Measurements from ENCODE around the gene AUTS2. TPM values are rescaled to one million over a fixed set of nuclear protein-coding genes. Genes with fewer than 3 reads are reported as not detected.

The AUTS2 gene
- total RNA-seq, 3 donors from 2014 or later = 31.5 to 94.3 (median 81.3) TPM

GRCh38 chr7:70568674-70569334 is 970.5 kb downstream of the AUTS2 start:
- Histone ChIP-seq H3K4me3 (no peak overlapping the region), H3K27me3 (no peaks in the 10 kb centered on the region), H3K36me3 (no peaks in the 10 kb centered on the region), H3K4me1 (no peaks in the 10 kb centered on the region), H3K27ac (no peak overlapping the region), H3K9me3 (no peaks in the 10 kb centered on the region)
- intact Hi-C loops (cut with DNase I; ENCODE audit: low total_unique reads) = no loop called here
- no peak for DNase-seq (ENCODE audit: low spot score in 2 of 2)
- TF ChIP-seq CTCF (IDR thresholded peaks at IDR 0.05) (no peak), POLR2AphosphoS5 (IDR thresholded peaks at IDR 0.05) (no peak), POLR2A (IDR thresholded peaks at IDR 0.05) (no peak)

- DNase-seq (ENCODE audit: low spot score in 2 of 2) = no peak
- Histone ChIP-seq H3K36me3 (no peaks in the 10 kb centered on the region), H3K4me3 (no peak overlapping the region), H3K27ac (no peak overlapping the region), H3K9me3 (no peaks in the 10 kb centered on the region), H3K27me3 (no peaks in the 10 kb centered on the region), H3K4me1 (no peaks in the 10 kb centered on the region)
- intact Hi-C loops (cut with DNase I; ENCODE audit: low total_unique reads) = no loop called here
- TF ChIP-seq POLR2A (IDR thresholded peaks at IDR 0.05) = no peak
- no peak for TF ChIP-seq CTCF (IDR thresholded peaks at IDR 0.05)
- TF ChIP-seq POLR2AphosphoS5 (IDR thresholded peaks at IDR 0.05) = no peak
These were observed 971.1 kb downstream of the AUTS2 start for GRCh38 chr7:70569335-70569819.

GRCh38 chr7:70570029-70570428 is 971.8 kb downstream of the AUTS2 start:
- DNase-seq (ENCODE audit: low spot score in 2 of 2) = no peak
- no peaks in the 10 kb centered on the region for H3K9me3 ChIP-seq
- no peak overlapping the region for H3K4me3 ChIP-seq

GRCh38 chr7:70570961-70571360 is 972.7 kb downstream of the AUTS2 start:
- Histone ChIP-seq H3K27ac (no peak overlapping the region), H3K4me3 (no peak overlapping the region), H3K27me3 (no peaks in the 10 kb centered on the region), H3K4me1 (no peaks in the 10 kb centered on the region), H3K36me3 (no peaks in the 10 kb centered on the region), H3K9me3 (no peaks in the 10 kb centered on the region)
- no peak for DNase-seq (ENCODE audit: low spot score in 2 of 2)
- intact Hi-C loops (cut with DNase I; ENCODE audit: low total_unique reads) = loop anchor here (10.0 kb wide), 1 partner anchor 654 kb away; no protein-coding TSS in a partner anchor
- TF ChIP-seq CTCF (IDR thresholded peaks at IDR 0.05) (no peak), POLR2A (IDR thresholded peaks at IDR 0.05) (no peak), POLR2AphosphoS5 (IDR thresholded peaks at IDR 0.05) (no peak)

More at GRCh38 chr7:70570029-70570428, 971.8 kb downstream of the AUTS2 start:
- intact Hi-C loops (cut with DNase I; ENCODE audit: low total_unique reads) = loop anchor here (10.0 kb wide), 1 partner anchor 655 kb away; no protein-coding TSS in a partner anchor
- Histone ChIP-seq H3K4me1 (no peaks in the 10 kb centered on the region), H3K36me3 (no peaks in the 10 kb centered on the region), H3K27ac (no peak overlapping the region), H3K27me3 (no peaks in the 10 kb centered on the region)
- no peak for TF ChIP-seq POLR2A (IDR thresholded peaks at IDR 0.05)
- no peak for TF ChIP-seq CTCF (IDR thresholded peaks at IDR 0.05)
- TF ChIP-seq POLR2AphosphoS5 (IDR thresholded peaks at IDR 0.05) = no peak

- no peaks in the 10 kb centered on the region for H3K36me3 ChIP-seq
- no peak overlapping the region for H3K4me3 ChIP-seq
- H3K4me1 ChIP-seq = no peaks in the 10 kb centered on the region
- intact Hi-C loops (cut with DNase I; ENCODE audit: low total_unique reads) = loop anchor here (10.0 kb wide), 1 partner anchor 653 kb away; no protein-coding TSS in a partner anchor
- TF ChIP-seq CTCF (IDR thresholded peaks at IDR 0.05) = no peak
- TF ChIP-seq POLR2A (IDR thresholded peaks at IDR 0.05) = no peak
- TF ChIP-seq POLR2AphosphoS5 (IDR thresholded peaks at IDR 0.05) = no peak
- no peaks in the 10 kb centered on the region for H3K9me3 ChIP-seq
- no peaks in the 10 kb centered on the region for H3K27me3 ChIP-seq
- H3K27ac ChIP-seq = no peak overlapping the region
- DNase-seq (ENCODE audit: low spot score in 2 of 2) = no peak
These were observed 973.2 kb downstream of the AUTS2 start for GRCh38 chr7:70571403-70571934.

Measured in breast epithelium (tissue), 4 donors.